Measurements from ENCODE around the gene POP7.

DNA sequence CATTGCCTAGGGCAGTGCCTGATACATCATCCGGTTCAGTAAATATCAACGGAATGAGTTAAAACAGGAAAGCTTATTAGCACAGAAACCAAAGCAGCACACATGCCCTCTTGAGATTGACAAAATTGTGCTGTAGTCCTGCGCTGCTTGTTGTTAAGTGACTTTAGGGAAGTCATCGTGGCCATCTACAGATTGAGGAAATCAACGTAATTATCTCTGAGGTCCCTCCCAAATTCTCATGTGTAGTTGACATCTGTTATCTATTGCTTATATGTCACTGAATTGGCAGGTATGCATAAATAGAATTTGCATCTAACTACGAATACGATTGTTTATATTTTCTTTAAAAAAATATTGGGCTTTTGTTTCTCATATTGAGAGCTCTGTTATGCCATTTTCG lies 35.8 kb upstream of the POP7 start:
- TF ChIP-seq, protein P1, sequence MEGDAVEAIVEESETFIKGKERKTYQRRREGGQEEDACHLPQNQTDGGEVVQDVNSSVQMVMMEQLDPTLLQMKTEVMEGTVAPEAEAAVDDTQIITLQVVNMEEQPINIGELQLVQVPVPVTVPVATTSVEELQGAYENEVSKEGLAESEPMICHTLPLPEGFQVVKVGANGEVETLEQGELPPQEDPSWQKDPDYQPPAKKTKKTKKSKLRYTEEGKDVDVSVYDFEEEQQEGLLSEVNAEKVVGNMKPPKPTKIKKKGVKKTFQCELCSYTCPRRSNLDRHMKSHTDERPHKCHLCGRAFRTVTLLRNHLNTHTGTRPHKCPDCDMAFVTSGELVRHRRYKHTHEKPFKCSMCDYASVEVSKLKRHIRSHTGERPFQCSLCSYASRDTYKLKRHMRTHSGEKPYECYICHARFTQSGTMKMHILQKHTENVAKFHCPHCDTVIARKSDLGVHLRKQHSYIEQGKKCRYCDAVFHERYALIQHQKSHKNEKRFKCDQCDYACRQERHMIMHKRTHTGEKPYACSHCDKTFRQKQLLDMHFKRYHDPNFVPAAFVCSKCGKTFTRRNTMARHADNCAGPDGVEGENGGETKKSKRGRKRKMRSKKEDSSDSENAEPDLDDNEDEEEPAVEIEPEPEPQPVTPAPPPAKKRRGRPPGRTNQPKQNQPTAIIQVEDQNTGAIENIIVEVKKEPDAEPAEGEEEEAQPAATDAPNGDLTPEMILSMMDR (IDR thresholded peaks at IDR 0.05): no peak
- no peak for TF ChIP-seq POLR2A (IDR thresholded peaks at IDR 0.05)

All from thyroid gland (tissue), 4 donors.